ENCODE results near the gene MMP20.

DNA sequence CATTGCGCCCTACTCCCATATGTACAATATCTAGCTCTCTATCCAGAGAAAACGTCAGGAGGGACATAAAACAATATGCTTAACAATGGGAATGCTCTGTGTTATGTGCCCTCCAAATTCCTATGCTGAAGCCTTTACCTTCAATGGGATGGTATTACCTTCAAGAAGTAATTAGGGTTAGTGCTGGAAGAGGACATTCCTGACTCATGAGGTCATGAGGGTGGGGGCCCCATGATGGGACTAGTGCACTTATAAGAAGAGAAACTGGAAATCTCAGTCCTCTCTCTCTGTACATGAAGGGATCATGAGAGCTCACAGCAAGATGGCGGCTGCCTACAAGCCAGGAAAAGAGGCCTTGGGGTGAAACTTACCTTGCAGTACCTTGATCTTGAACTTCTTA is 20.3 kb downstream of the MMP20 start:
- TF ChIP-seq POLR2A (IDR thresholded peaks at IDR 0.05) (no peak), CTCF (IDR thresholded peaks at IDR 0.05 in 4 of 5, conservative IDR thresholded peaks at IDR 0.05 in 1 of 5) (no peak)

All from gastrocnemius medialis (tissue), 4 donors.